Articular chondrocyte of knee joint (primary cell): ENCODE results near the gene SPATA31A5. TPM values are rescaled to one million over a fixed set of nuclear protein-coding genes. Genes with fewer than 3 reads are reported as not detected.

ENCODE experiments used
- small RNA-seq: library from RNA; depleted of rRNA; stranded (forward); fragments of <200 nt; gene quantifications from one replicate; pipeline ENCODE3, GENCODE V24; 2012
- total RNA-seq: library from RNA; depleted of rRNA; stranded (reverse); fragments of >200 nt; gene quantifications from 2 replicates; pipeline ENCODE4 v1.2.3, GENCODE V29; 2012

The SPATA31A5 gene
- not detected in 2 replicates for total RNA-seq

GRCh38 chr9:60914107-60914506 lies at the start of gene SPATA31A5:
SPATA31A5 (plus strand) TSS chr9:60914407; CDS start chr9:60914436, 29 bp downstream.

Small RNAs within 50 kb of the gene (small RNA-seq; reads per million reads assigned to genes)
- not detected for gene AL590491.3
